HUES64 (cell line): ENCODE measurements around the gene DUS1L.

Source experiments
- H3K27ac ChIP-seq: 2 replicates; pipeline ENCODE4 v1.7.0; 2013; ENCODE audit warnings: low read depth, low read length, inconsistent platforms
- H3K27me3 ChIP-seq: 2 replicates; pipeline ENCODE4 v1.6.1; 2013; ENCODE audit warnings: mild to moderate bottlenecking, low read length; ENCODE audit not compliant: insufficient read depth
- H3K36me3 ChIP-seq: 2 replicates; pipeline ENCODE4 v1.6.1; 2013; ENCODE audit warnings: mild to moderate bottlenecking, low read length; ENCODE audit not compliant: insufficient read depth
- H3K4me1 ChIP-seq: 2 replicates; pipeline ENCODE4 v1.6.1; 2013; ENCODE audit warnings: mild to moderate bottlenecking, low read length, moderate library complexity; ENCODE audit not compliant: insufficient read depth
- H3K4me3 ChIP-seq: 2 replicates; pipeline ENCODE4 v1.5.1; 2013; ENCODE audit warnings: mild to moderate bottlenecking, low read length, moderate library complexity
- H3K9ac ChIP-seq: 2 replicates; pipeline ENCODE4 v1.6.1; 2013; ENCODE audit warnings: mild to moderate bottlenecking, low read depth, low read length
- H3K9me3 ChIP-seq: 2 replicates; pipeline ENCODE4 v1.6.1; 2013; ENCODE audit warnings: low read depth, low read length; ENCODE audit not compliant: insufficient read depth
- WGBS: fragments of 150-250, 120-280 bp; methylation state at CpG from one replicate; pipeline ENCODE4 v1.1.7; 2013; ENCODE audit warnings: missing lambda C conversion rate; 5-methylcytosine and 5-hydroxymethylcytosine counted together

The DUS1L gene

DNA sequence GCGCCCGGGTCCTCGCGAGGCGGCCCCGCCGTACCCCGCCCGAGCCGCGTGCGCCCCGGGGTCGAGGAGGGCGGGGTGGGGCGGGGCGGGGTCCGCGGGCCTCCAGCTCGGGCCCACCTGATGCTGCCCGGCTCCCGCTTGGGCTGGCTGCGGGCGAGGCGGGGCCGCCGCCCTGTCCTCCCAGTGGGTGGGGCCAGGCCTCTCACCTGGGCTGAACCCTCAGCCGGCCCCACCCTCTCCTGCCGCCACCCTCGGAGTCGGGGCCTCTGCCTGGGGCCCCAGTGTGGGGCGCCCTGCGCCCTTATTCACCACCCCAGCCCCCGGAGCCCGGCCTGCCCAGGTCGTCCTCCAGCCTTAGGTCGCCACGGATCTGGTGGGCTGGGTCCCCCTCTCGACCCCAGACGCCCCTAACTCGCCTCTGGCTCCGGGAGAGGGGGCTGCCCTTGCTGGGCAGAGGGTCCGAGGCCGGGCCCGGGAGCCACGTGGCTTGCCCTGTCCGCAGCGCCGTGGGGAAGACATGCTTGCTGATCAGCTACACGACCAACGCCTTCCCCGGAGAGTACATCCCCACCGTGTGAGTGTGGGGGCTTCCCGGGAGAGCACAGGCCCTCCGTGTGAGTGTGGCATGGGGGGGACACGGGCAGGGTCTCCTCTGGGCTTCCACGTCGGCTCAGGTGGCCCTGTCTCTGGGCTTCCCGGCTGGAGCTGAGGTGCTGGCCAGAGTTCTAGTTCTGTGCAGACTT is 33.5 kb downstream of the DUS1L start:
- H3K4me3 ChIP-seq: peak overlapping the region; percentile 77
- H3K9me3 ChIP-seq: no peaks in the 10 kb centered on the region
- H3K4me1 ChIP-seq: 0 out of 2 replicates have a peak, but pooled peaks cover 5% of the 10 kb centered on the region
- H3K27ac ChIP-seq: no peak overlapping the region
- peak overlapping the region; percentile 66 for H3K9ac ChIP-seq
- WGBS: 8% methylated on average over 55 of the region's 59 CpGs
- no peaks in the 10 kb centered on the region for H3K27me3 ChIP-seq
- H3K36me3 ChIP-seq: no peaks in the 10 kb centered on the region

DNA sequence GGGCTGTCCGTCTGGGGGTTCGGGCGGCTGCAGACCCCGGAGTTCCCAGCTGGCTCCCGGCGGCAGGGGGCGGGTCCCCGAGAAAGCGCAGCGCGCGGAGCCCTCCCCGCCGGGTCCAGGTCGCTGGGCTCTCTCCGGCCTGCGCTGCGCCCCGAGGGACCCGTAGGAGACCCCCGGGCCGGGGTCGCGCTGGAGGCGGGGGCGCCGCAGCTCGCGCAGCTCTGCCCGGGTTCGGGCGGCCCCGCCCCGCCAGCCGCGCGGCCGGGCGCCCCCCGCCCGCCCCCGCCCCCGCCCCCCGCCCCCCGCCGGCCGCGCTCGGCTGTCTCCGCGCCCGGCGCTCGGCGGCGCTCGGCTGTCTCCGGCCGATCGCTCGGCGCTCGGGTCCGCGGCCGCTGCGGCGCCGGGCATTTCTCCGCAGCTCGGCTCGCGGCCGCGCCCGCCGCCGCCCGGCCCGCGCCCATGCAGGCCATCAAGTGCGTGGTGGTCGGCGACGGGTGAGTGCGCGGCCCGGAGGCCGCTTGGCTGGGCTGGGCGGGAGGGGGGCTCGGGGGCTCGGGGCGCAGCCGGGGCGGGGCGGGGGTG is 34.2 kb downstream of the DUS1L start, which contains the start of gene RAC3:
RAC3 (plus strand) TSS at position 376 of the 582 bp plus-strand sequence; CDS start at position 460, 84 bp downstream.
- Histone ChIP-seq H3K4me3 (peak within 1 kb of the TSS; percentile 77), H3K4me1 (0 out of 2 replicates have a peak, but pooled peaks cover 5% of the 10 kb centered on the region), H3K9me3 (no peaks in the 10 kb centered on the region), H3K9ac (peak within 1 kb of the TSS; percentile 66), H3K36me3 (no peaks in the 10 kb centered on the region), H3K27ac (no peak within 1 kb of the TSS), H3K27me3 (no peaks in the 10 kb centered on the region)
- under 1% methylated on average over 76 of the region's 96 CpGs for WGBS

DNA sequence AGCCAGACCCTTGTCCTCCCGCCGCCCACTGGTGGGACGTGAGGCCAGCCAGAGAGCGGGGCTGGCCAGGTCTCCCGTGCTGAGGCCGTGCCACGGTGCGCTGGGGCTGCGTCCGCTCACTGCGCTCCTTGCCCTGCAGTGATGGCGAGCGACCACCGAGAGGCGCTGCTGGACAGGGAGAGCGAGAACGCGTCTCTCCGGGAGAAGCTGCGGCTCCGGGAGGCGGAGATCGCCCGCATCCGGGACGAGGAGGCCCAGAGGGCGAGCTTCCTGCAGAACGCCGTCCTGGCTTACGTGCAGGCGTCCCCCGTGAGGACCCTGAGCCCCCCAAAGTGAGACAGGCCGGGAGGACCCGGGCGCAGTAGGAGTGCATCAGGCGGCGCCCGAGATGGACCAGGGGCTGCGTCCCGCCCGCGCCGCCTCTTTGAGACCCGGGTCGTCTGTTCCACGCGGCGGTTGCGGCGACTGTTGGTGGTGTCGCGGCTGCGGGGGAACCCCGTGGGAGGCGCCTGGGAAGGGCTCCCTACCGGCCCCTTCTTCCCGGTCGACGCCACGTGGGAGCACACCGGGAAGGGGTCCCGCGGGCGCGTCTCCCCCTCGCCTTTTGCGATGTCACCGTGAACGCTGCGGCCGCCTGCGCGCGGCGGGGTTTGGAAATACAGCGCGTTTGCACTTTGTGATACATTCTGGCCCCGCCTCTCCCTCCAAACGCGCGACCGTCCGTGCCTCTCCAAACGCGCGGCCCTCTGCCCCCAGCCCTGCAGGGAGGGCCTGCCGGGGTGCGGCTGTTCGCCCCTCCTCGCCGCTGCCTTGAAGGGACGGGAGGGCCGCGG is 34.9 kb downstream of the DUS1L start:
- WGBS: 1% methylated on average over 94 of the region's 94 CpGs
- H3K9ac ChIP-seq: peak overlapping the region; percentile 65
- 0 out of 2 replicates have a peak, but pooled peaks cover 5% of the 10 kb centered on the region for H3K4me1 ChIP-seq
- no peak overlapping the region for H3K27ac ChIP-seq
- no peaks in the 10 kb centered on the region for H3K36me3 ChIP-seq
- H3K9me3 ChIP-seq: no peaks in the 10 kb centered on the region
- peak overlapping the region; percentile 60 for H3K4me3 ChIP-seq
- H3K27me3 ChIP-seq: no peaks in the 10 kb centered on the region

DNA sequence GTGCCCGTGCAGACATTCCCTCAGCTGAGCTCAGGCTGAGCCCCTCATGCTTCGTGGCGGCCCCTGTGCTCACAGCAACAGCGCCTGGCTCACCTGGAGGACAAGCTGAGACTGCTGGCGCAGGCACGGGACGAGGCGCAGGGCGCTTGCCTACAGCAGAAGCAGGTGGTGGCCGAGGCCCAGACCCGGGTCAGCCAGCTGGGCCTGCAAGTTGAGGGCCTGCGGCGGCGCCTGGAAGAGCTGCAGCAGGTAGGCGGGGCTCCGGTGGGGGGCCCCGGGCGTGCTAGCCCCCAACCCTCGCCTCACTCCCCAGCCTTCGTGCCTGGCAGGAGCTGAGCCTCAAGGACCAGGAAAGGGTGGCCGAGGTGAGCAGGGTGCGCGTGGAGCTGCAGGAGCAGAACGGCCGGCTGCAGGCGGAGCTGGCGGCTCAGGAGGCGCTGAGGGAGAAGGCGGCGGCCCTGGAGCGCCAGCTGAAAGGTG is 35.6 kb downstream of the DUS1L start:
- Histone ChIP-seq H3K4me3 (peak overlapping the region; percentile 8; the same call in 1 of the 2 replicates), H3K36me3 (no peaks in the 10 kb centered on the region), H3K27ac (no peak overlapping the region), H3K9me3 (no peaks in the 10 kb centered on the region), H3K27me3 (no peaks in the 10 kb centered on the region), H3K9ac (no peak overlapping the region), H3K4me1 (0 out of 2 replicates have a peak, but pooled peaks cover 5% of the 10 kb centered on the region)
- WGBS: 70% methylated on average over 31 of the region's 31 CpGs

DNA sequence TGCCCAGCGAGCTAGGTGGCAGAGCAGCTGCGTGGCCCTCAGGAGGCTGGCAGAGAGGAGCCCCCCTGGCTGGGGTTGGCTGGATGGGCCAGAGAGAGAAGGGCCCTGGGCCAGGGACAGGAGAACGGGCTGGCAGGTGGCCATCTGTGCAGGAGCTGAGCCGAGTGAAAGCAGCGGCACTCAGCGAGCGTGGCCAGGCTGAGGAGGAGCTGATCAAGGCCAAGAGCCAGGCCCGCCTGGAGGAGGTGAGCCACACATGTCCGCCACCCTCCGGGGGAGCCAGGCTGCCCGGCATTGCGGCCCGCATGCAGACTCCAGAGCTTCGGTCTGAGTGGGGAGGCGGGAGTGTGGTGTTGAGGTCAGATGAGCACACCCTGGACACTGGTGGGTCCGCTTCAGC is 36.2 kb downstream of the DUS1L start:
- Histone ChIP-seq H3K4me3 (no peak overlapping the region), H3K9ac (no peak overlapping the region), H3K4me1 (0 out of 2 replicates have a peak, but pooled peaks cover 5% of the 10 kb centered on the region), H3K27ac (no peak overlapping the region), H3K9me3 (no peaks in the 10 kb centered on the region), H3K27me3 (0 out of 2 replicates have a peak, but pooled peaks cover under 1% of the 10 kb centered on the region), H3K36me3 (no peaks in the 10 kb centered on the region)
- WGBS: 94% methylated on average over 16 of the region's 16 CpGs

DNA sequence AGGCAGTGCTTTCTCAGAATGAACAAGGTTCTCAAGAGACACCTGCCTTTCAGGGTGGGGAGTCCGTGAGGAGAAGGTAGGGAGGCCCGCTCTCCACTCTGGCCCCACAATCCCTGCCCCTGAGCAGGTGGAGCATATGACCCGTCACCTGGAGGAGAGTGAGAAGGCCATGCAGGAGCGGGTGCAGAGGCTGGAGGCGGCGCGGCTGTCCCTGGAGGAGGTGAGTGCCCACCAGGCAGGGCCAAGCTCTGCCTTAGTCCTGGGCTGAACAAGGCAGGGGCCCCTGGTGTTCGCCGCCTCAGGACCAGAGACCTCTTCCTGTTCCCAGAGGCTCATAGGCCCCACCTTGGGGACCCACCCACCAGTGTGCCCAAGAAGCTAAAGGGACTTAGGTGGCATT is 36.6 kb downstream of the DUS1L start:
- Histone ChIP-seq H3K9me3 (no peaks in the 10 kb centered on the region), H3K9ac (no peak overlapping the region), H3K4me3 (no peak overlapping the region), H3K4me1 (0 out of 2 replicates have a peak, but pooled peaks cover 5% of the 10 kb centered on the region), H3K27ac (no peak overlapping the region), H3K36me3 (no peaks in the 10 kb centered on the region), H3K27me3 (0 out of 2 replicates have a peak, but pooled peaks cover 4% of the 10 kb centered on the region)
- 94% methylated on average over 9 of the region's 9 CpGs for WGBS

DNA sequence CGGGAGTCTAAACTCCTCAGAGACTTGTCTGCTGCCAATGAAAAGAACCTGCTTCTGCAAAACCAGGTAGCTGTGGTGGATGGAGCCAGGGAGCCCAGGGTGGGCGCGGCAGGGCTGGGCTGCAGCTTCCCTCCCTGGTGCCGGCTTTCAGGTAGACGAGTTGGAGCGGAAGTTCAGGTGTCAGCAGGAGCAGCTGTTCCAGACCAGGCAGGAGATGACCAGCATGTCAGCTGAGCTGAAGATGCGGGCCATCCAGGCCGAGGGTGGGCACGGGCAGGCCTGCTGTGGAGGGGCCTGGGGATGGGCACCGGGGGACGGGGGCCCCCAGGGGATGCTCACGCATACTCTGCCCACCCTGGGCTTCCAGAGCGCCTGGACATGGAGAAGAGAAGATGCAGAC is 37.4 kb downstream of the DUS1L start:
- Histone ChIP-seq H3K4me3 (no peak overlapping the region), H3K9me3 (no peaks in the 10 kb centered on the region), H3K27me3 (0 out of 2 replicates have a peak, but pooled peaks cover 6% of the 10 kb centered on the region), H3K27ac (no peak overlapping the region), H3K4me1 (0 out of 2 replicates have a peak, but pooled peaks cover 5% of the 10 kb centered on the region), H3K9ac (no peak overlapping the region), H3K36me3 (no peaks in the 10 kb centered on the region)
- WGBS: 97% methylated on average over 13 of the region's 13 CpGs

DNA sequence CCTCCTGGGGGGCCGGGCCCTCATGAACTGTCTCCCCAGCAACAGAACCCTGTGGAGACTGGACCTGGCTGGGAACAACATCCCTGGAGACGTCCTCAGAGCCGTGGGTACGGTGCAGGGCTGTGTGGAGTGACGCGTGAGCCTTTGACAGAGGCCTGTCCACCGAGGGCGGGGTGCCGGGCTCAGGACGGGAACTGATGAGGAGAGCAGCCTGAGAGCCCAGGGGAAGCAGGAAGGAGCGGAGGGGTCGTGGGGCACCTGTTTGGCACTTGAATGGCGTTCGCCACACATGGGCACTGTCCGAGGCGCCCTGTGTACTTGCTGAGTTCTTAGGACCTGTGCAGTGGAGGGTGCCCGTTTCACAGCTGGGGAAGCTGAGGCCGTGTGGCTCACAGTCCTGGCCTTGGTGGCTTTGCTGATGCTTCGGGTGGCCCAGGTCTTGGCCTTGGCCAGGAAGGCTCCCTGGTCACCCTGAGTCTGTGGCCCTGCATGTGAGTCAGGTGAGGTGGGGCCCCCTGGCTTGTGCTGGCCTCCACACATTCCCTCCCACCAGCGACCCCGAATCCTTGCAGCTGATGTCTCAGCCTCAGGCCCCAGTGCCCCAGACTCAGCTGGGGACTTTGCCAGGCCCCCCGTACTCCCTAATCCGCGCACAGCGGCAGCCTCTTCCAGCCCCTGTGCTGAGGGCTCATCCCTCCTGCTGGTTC is 40.0 kb downstream of the DUS1L start:
- Histone ChIP-seq H3K27me3 (0 out of 2 replicates have a peak, but pooled peaks cover 6% of the 10 kb centered on the region), H3K27ac (no peak overlapping the region), H3K4me1 (peaks cover 6% of the 10 kb centered on the region; the same call in 1 of the 2 replicates), H3K4me3 (no peak overlapping the region), H3K9me3 (no peaks in the 10 kb centered on the region), H3K9ac (no peak overlapping the region), H3K36me3 (no peaks in the 10 kb centered on the region)
- 93% methylated on average over 25 of the region's 25 CpGs for WGBS

DNA sequence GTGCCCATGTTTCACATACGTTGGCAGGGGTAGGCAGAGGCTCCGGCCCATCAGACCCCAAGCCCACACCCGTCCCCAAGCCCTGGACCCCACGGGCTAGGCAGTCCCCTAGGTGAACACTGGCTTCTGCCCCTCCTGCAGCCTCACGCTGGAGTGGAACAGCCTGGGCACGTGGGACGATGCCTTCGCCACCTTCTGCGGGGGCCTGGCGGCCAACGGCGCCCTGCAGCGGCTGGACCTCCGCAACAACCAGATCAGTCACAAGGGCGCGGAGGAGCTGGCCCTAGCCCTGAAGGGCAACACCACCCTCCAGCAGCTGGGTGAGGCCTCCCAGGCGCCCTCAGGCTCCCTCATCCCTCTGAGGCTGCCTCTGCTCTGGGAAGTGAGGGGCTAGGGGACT is 40.7 kb downstream of the DUS1L start:
- Histone ChIP-seq H3K36me3 (no peaks in the 10 kb centered on the region), H3K9ac (no peak overlapping the region; the same call in 1 of the 2 replicates), H3K4me3 (no peak overlapping the region), H3K4me1 (peaks cover 6% of the 10 kb centered on the region; the same call in 1 of the 2 replicates), H3K9me3 (no peaks in the 10 kb centered on the region), H3K27ac (no peak overlapping the region), H3K27me3 (0 out of 2 replicates have a peak, but pooled peaks cover 6% of the 10 kb centered on the region)
- 92% methylated on average over 17 of the region's 17 CpGs for WGBS
